ENCODE measurements around the gene DCP1B.

DNA sequence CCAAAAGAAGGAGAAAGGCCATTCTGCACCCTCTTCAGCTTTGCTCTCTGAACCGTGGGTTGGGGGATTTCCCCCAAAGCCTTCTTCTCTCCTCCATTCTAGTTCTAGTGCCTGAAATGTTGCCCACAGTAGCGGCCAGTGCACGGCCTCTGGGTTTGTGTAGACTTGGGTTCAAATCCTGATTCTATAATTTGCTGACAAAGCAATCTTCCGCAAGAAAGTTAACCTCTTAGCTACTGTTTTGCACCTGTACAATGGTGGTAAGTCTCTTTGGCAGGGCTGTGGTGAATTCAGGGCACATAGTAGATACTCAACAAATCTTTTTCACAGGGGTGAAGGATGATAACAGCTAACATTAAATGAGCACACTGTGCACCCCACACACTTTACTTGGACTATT lies 42.7 kb upstream of the DCP1B start:
- TF ChIP-seq EP300 (conservative IDR thresholded peaks at IDR 0.05; ENCODE audit: poor library complexity, severe bottlenecking), result no peak
- no peak for TF ChIP-seq TAF1 (IDR thresholded peaks at IDR 0.05; ENCODE audit: low read depth)
- TF ChIP-seq POLR2AphosphoS5 (IDR thresholded peaks at IDR 0.05), result no peak
- TF ChIP-seq, protein P1, sequence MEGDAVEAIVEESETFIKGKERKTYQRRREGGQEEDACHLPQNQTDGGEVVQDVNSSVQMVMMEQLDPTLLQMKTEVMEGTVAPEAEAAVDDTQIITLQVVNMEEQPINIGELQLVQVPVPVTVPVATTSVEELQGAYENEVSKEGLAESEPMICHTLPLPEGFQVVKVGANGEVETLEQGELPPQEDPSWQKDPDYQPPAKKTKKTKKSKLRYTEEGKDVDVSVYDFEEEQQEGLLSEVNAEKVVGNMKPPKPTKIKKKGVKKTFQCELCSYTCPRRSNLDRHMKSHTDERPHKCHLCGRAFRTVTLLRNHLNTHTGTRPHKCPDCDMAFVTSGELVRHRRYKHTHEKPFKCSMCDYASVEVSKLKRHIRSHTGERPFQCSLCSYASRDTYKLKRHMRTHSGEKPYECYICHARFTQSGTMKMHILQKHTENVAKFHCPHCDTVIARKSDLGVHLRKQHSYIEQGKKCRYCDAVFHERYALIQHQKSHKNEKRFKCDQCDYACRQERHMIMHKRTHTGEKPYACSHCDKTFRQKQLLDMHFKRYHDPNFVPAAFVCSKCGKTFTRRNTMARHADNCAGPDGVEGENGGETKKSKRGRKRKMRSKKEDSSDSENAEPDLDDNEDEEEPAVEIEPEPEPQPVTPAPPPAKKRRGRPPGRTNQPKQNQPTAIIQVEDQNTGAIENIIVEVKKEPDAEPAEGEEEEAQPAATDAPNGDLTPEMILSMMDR (IDR thresholded peaks at IDR 0.05; ENCODE audit: poor library complexity, severe bottlenecking), result no peak

Data from neural cell (in vitro differentiated cells).